ENCODE results near the gene CTBP1.

- no peak for TF ChIP-seq EZH2 (IDR thresholded peaks at IDR 0.05; ENCODE audit: borderline replicate concordance, low read length)
- TF ChIP-seq CTCF (IDR thresholded peaks at IDR 0.05; ENCODE audit: low read length): no peak
Observed at GRCh38 chr4:1233641-1234308, 15.2 kb downstream of the CTBP1 start.

Data from OCI-LY1 (cell line).